Vein endothelial cell (primary cell): Measurements from ENCODE around the gene PTGES3L. TPM values are rescaled to one million over a fixed set of nuclear protein-coding genes. Genes with fewer than 3 reads are reported as not detected.

Source experiments
- small RNA-seq: library from RNA; depleted of rRNA; stranded (forward); fragments of <200 nt; gene quantifications from one replicate; pipeline ENCODE3, GENCODE V24; 2012
- total RNA-seq: library from RNA; depleted of rRNA; stranded (reverse); fragments of >200 nt; gene quantifications from 2 replicates; pipeline ENCODE4 v1.2.3, GENCODE V29; 2012

The PTGES3L gene
- 0.33 and 0.38 TPM in 2 replicates for total RNA-seq

DNA sequence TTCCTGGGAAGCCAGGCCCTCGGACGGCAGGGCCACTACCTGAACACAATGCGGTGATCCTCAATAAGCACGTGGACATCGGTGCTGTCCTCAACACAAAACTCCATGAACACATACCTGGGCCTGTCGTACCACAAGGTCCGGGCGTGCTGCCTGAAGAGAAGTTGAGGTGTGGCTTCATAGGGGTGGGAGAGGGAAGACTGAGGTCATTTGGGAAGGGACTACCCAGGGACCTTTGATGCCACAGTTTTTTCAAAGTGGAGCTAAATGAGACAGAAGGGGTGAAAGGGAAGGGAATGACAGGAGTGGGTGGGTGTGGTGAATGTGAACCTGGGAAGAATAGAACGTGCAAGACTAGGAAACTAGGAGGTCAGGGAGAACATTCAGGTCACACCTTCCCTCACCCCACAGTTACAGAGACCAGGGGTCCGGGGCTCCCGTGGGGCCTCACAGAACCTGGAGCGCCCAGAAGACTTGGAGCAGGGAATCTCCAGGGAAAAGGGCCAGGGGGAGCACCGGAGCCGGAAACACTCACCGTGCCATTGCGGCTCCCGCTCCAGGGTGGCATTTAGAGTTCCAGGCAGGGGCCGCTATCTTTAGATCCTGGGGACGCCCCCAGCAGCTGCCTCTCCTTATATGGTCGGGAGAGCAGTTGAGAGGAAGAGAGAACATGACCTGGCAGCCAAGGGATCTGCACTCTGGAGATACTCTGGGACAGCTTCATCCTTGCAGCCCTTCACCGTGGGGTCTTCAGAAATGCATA is at the start of gene PTGES3L:
Gene PTGES3L, minus strand, starts transcription at position 570 of the 763 bp plus-strand sequence. Its CDS starts 27 bp downstream, at position 543.

DNA sequence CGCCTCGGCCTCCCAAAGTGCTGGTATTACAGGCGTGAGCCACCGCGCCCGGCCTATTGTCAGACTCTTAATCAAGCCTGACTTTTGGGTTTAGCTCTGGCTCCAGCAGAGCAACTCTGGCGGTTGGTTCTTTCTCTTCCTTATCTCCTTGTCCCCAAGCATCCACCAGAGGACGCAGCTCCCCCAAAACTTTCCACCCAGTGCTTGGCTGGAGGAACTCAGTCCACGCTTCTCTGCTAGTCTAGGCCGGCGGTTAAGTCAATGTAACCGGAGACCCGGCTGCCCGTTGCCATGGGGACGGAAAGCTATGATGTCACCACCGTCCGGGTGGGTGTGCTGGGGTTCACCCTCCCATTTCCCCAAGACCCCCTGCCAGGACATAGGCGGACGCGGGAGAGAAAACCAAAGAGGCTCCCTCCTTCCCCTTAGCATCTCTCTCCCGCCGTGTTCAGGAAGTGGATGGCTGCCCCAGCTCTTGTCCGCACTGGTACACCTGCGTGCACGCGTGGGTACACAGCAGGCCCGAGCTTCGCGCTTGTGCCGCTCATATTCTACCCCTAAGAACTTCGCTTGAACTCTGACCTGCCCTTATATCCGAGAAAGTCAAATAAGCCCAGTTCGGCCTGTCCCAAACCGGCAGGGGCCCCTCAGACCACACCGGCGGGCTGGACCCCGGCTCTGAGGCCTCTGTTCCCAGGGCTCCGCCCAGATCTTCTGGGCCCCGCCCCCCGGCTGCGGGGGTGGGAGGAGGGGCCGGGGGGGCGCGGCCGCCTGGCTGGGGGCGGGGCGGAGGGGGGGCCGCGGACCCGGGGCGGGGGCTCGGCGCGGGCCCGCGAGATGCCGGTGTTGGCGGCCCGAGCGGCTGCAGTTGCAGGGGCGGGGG is 44.8 kb upstream of the PTGES3L start, which contains the start of gene RND2:
Gene RND2, plus strand, starts transcription at position 825 of the 883 bp plus-strand sequence. CDS start 117 bp downstream, outside the sequence.

DNA sequence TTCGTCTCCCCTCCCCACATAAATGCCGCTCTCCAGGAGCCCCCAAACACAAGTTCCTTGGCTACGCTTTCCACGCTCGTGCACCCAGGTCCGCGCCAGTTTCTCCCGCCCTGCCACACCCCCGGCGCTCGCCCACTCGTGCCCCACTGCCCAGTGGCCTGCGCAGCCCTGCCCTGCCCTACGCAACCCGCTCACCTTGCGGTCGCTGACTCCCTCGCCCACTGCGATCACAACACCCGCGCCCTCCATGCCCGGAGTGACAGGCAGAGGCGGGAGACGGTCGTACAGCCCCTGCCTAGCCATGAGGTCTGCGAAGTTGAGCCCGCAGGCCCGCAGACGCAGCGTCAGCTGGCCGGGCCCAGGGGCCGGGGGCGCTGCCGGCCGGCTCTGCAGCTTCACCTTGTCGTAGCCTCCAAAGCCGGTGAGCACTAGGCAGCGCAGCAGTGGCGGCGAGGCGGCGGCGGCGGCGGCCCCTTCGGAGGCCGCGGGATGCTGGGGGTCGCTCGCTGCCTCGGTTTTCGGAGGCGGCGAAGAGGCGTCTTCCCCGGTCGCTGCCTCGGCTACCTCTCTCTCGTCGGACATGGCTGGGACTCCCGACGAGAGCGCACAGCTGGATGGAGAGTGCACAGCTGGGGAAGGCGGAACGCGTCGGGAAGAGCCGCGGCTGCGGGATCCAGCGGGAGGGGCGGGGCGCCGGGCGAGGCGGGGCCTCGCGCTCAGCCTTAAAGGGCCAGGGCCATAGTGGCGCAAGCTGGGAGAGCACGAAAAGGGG is 42.0 kb upstream of the PTGES3L start, which contains the start of gene VAT1:
Gene VAT1, minus strand, starts transcription at position 645 of the 772 bp plus-strand sequence. Its CDS starts 63 bp downstream, at position 582.

DNA sequence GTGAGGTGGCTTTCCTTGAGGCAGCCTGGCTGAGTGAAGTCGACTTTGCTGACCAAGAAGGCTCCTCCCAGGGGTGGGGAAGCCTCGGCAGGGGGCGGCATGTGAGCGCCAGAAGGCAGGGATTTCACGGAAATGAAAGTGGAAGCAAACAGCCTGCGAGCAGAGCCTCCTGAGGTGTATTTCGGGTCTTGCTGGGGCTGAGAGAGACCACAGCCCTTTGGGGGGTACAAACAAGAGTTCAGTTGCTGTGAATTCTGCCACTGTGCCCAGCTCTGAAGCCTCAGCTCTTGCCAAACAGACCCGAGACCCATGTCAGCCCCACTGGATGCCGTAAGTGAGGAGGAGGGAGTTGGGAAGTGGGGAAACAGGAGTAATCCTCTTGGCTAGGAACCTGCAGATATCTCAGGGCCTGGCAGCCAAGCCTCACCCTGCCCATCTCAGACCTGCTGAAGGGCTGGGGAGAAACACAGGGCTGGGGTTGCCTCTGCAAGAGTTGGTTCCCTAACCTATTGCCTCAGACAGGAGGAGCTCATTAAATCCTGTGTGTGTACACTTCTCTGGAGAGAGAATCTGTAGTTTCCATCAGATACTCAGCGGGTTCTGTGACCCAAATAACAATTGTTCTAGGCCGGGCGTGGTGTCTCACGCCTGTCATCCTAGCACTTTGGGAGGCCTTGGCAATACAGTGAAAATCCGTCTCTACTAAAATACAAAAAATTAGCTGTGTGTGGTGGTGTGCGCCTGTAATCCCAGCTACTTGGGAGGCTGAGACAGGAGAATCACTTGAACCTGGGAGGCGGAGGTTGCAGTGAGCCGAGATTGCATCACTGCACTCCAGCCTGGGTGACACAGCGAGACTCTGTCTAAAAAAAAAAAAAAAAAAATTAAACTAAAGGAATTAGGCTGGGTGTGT is 27.0 kb upstream of the PTGES3L start, which contains the start of gene IFI35:
Gene IFI35, plus strand, starts transcription at position 146 of the 913 bp plus-strand sequence. Its CDS starts 164 bp downstream, at position 310.

DNA sequence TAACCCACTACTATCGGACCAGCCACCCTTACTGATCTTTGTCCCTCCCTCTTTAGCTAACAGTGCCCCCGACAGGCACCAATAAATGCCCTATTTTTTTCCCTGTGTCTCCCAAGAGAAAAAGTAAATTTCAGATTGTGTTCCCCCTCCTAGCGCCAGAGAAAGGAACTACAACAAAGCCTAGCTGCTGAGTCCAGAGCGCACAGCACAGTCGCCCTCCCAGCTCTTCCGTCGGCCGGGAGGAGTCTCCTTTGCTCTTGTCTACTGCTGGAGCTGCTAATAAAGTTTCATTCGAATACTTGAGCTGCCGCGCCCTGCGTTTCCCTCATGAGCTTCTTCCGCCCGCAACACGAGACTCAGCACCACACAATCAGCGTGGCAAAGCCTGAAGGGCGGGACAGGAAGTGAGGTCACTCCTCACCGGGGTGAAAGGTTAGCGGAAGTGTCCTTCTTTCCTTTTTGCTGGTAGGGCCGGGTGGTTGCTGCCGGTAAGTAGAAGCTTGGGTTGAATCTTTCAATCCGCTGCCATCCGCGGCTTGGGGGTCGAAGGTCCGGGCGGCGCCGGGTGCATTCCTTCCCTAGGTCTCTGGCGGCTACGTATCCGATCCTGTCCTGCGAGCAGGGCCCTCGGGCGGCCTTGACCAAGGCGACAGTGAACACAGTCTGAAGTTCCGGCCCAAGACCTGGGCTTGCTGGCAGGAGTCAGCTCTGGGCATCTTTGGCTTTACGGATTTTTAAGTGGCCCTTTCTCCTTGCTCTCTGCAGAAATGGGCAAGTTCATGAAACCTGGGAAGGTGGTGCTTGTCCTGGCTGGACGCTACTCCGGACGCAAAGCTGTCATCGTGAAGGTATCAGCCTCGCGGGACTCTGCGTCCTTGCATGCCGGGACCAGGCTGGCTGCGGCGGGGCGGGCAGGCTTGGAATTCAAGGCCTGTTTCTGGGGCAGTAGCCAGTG is 18.4 kb upstream of the PTGES3L start, which contains the start of gene RPL27:
Gene RPL27, plus strand, starts transcription at position 436 of the 955 bp plus-strand sequence. Its CDS starts 332 bp downstream, at position 768.

DNA sequence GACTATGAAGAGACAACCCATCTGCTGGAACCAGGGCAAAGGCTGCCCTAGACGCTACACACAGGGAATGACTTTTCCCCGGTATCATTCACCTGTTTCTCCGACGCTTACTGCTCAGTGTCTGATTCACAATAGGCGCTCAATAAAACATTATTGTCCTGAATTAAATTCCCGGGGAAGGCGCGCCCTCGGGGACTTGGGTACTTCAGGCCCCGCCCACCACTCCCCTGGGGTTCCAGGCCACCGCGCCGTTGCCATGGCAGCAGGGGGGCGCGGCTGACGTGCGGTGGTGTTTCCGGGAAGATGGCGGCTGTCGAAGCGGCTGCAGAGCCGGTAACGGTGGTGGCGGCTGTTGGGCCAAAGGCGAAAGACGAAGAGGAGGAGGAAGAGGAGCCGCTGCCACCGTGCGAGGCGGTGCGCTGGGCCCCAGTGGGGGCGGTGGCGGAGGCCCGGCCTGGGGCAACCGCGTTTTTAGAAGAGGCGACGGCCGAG is 440 bp upstream of the PTGES3L start, which contains the start of gene RUNDC1:
Gene RUNDC1, plus strand, starts transcription at position 292 of the 492 bp plus-strand sequence. Its CDS starts 12 bp downstream, at position 304.

DNA sequence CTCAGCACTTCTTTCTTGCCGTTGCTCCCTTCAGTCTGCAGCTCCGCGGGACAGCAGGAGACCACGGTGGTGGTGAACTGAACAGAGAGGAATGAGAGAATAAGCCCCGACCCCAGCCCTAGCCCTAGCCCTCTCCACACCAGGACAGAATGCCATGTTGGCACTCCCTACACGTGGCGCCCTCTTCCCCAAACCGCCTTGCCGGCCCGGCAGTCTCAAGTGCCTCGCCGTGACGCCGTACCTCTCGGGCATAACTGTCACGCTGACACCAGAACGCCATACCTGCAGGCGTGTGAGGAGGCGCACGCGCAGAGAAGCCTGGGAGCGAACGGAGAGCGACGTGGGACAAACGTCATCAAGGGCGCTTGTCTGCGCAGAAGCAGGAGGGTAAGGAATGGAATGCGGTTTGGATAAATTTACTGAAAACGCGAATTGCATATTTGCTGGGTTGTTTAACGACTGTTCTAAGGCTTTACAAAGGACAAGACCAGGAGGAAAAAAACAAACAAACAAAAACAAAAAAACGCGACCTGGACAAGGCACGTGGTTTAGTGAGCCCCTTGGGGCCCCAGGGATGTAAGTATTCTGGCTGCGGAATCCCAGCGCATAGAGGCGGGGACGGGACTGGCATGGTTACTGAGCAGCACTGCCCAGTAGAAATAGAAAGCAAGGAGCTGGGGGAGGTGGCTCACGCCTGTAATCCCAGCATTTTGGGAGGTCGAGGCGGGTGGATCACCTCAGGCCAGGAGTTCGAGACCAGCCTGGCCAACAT is 15.5 kb downstream of the PTGES3L start, which contains the start of gene AARSD1:
Gene AARSD1, minus strand, starts transcription at position 294 of the 772 bp plus-strand sequence. Its CDS starts 14 bp downstream, at position 280.

Small RNAs within 50 kb of the gene (small RNA-seq; reads per million reads assigned to genes)
- gene AARSD1 (not detected), gene RF00561 (not detected)

Other genes starting within 250 kb of the PTGES3L start
- 18.0 and 19.2 TPM in 2 replicates for gene EZH1, start 235.0 kb downstream of the PTGES3L start, total RNA-seq
- 7.6 and 19.6 TPM in 2 replicates for gene RAMP2, start 218.9 kb downstream of the PTGES3L start, total RNA-seq
- gene VPS25, start 206.6 kb downstream of the PTGES3L start, total RNA-seq: 46.1 and 50.1 TPM in 2 replicates
- gene WNK4, start 199.5 kb downstream of the PTGES3L start, total RNA-seq: 1.3 and 2.6 TPM in 2 replicates
- gene COA3, start 181.4 kb downstream of the PTGES3L start, total RNA-seq: 43.2 and 46.4 TPM in 2 replicates
- gene CNTD1, start 181.2 kb downstream of the PTGES3L start, total RNA-seq: under 0.01 TPM in 1 of 2 replicates, not detected in the other
- 81.2 and 86.2 TPM in 2 replicates for gene BECN1, start 155.8 kb downstream of the PTGES3L start, total RNA-seq
- gene PSME3, start 146.7 kb downstream of the PTGES3L start, total RNA-seq: 109 and 148 TPM in 2 replicates
- 0.65 and 1.9 TPM in 2 replicates for gene AOC2, start 135.5 kb downstream of the PTGES3L start, total RNA-seq
- under 0.01 TPM in 2 replicates for gene AOC3, start 128.9 kb downstream of the PTGES3L start, total RNA-seq
- gene G6PC1, start 79.3 kb downstream of the PTGES3L start, total RNA-seq: not detected in 2 replicates
- 12.9 and 17.6 TPM in 2 replicates for gene AARSD1, start 15.6 kb downstream of the PTGES3L start, total RNA-seq
- gene RUNDC1, start 485 bp upstream of the PTGES3L start, total RNA-seq: 10.2 and 11.8 TPM in 2 replicates
- gene RPL27, start 18.3 kb upstream of the PTGES3L start, total RNA-seq: 1,055 and 1,604 TPM in 2 replicates
- 7.8 and 10.5 TPM in 2 replicates for gene IFI35, start 26.7 kb upstream of the PTGES3L start, total RNA-seq
- 345 and 356 TPM in 2 replicates for gene VAT1, start 42.3 kb upstream of the PTGES3L start, total RNA-seq
- under 0.01 and 0.10 TPM in 2 replicates for gene RND2, start 45.2 kb upstream of the PTGES3L start, total RNA-seq
- 5.2 and 16.0 TPM in 2 replicates for gene BRCA1, start 145.3 kb upstream of the PTGES3L start, total RNA-seq
- 84.2 and 92.1 TPM in 2 replicates for gene NBR1, start 191.1 kb upstream of the PTGES3L start, total RNA-seq
- gene TMEM106A, start 231.8 kb upstream of the PTGES3L start, total RNA-seq: 7.4 and 9.8 TPM in 2 replicates
- gene CCDC200, start 248.5 kb upstream of the PTGES3L start, total RNA-seq: not detected in 2 replicates